Activated naive CD8-positive, alpha-beta T cell treated with anti-CD3 and anti-CD28 coated beads, Interleukin-2, amount 10 ng/mL, durations not matched to agents 7 days and 5 days (primary cell): ENCODE data around the gene PRAMEF12. TPM values are rescaled to one million over a fixed set of nuclear protein-coding genes. Genes with fewer than 3 reads are reported as not detected.

Source experiments
- total RNA-seq, 2 experiments: library from RNA; stranded (reverse); gene quantifications; one replicate each; pipeline ENCODE4 v1.2.3, GENCODE V29; 2021

Gene PRAMEF12
- total RNA-seq, 2 experiments from 2014 or later, result not detected

Other genes starting within 250 kb of the PRAMEF12 start
- 100 to 1,000 TPM; 105 to 109 TPM for gene DHRS3, start 155.5 kb upstream of the PRAMEF12 start, total RNA-seq
- gene AADACL4, start 129.7 kb upstream of the PRAMEF12 start, total RNA-seq, result not detected
- not detected for gene AADACL3, start 57.6 kb upstream of the PRAMEF12 start, total RNA-seq
- gene CFAP107, start 27.5 kb upstream of the PRAMEF12 start, total RNA-seq, result not detected
- not detected for gene PRAMEF1, start 17.7 kb downstream of the PRAMEF12 start, total RNA-seq
- gene PRAMEF11, start 57.7 kb downstream of the PRAMEF12 start, total RNA-seq, result not detected
- gene HNRNPCL1, start 75.0 kb downstream of the PRAMEF12 start, total RNA-seq, result not detected
- gene PRAMEF2, start 83.3 kb downstream of the PRAMEF12 start, total RNA-seq, result not detected
- gene PRAMEF4, start 112.5 kb downstream of the PRAMEF12 start, total RNA-seq, result not detected
- gene PRAMEF10, start 124.5 kb downstream of the PRAMEF12 start, total RNA-seq, result not detected
- not detected for gene PRAMEF7, start 142.9 kb downstream of the PRAMEF12 start, total RNA-seq
- gene PRAMEF6, start 173.8 kb downstream of the PRAMEF12 start, total RNA-seq, result not detected